Muscle of leg (tissue), 11 donors: ENCODE results near the gene LSP1. TPM values are rescaled to one million over a fixed set of nuclear protein-coding genes. Genes with fewer than 3 reads are reported as not detected.

ENCODE experiments used
- DNase-seq: peaks from one replicate; pipeline ENCODE4 v3.0.0; 2013
- H3K27ac ChIP-seq: one replicate; pipeline ENCODE4 v1.5.1; 2013; ENCODE audit warnings: mild to moderate bottlenecking, low read length, control low read depth
- H3K27me3 ChIP-seq: one replicate; pipeline ENCODE4 v1.6.1; 2013; ENCODE audit warnings: low read length; ENCODE audit not compliant: control insufficient read depth, insufficient read depth
- H3K36me3 ChIP-seq: one replicate; pipeline ENCODE4 v1.6.1; 2013; ENCODE audit warnings: low read length; ENCODE audit not compliant: control insufficient read depth, insufficient read depth
- H3K4me1 ChIP-seq: one replicate; pipeline ENCODE4 v1.6.1; 2013; ENCODE audit warnings: low read length; ENCODE audit not compliant: control insufficient read depth, insufficient read depth
- H3K4me3 ChIP-seq: one replicate; pipeline ENCODE4 v1.5.1; 2013; ENCODE audit warnings: low read length, control low read depth
- H3K9me3 ChIP-seq: replicated peaks from 2 replicates; pipeline ENCODE4 v1.6.1; 2013; ENCODE audit warnings: low read depth, low read length; ENCODE audit not compliant: control insufficient read depth
- WGBS: methylation state at CpG from one replicate; pipeline ENCODE4 v1.1.5; 2013; ENCODE audit warnings: missing lambda C conversion rate; ENCODE audit not compliant: insufficient coverage; 5-methylcytosine and 5-hydroxymethylcytosine counted together
- polyA plus RNA-seq, 8 donors: library from polyadenylated mRNA; unstranded; fragments of 120-200 nt; gene quantifications; one replicate each; pipeline versions ENCODE4 v1.2.1 to v1.2.3, GENCODE V29; 2013; ENCODE audit warnings: inconsistent platforms in 1 of 8, low replicate concordance in 1 of 8; ENCODE audit not compliant: insufficient read length in 8 of 8, insufficient read depth in 1 of 8
- total RNA-seq: library from RNA; stranded (reverse); fragments of 120-200 nt; gene quantifications from one replicate; pipeline ENCODE4 v1.2.4, GENCODE V29; 2013

The LSP1 gene
- total and polyA plus RNA-seq, 9 donors = 18.2 to 61.1 (median 42.1) TPM

- Histone ChIP-seq H3K36me3 (no peaks in the 10 kb centered on the region), H3K4me3 (no peak overlapping the region), H3K27ac (no peak overlapping the region), H3K4me1 (peaks cover 88% of the 10 kb centered on the region), H3K27me3 (peaks cover 2% of the 10 kb centered on the region), H3K9me3 (no peaks in the 10 kb centered on the region)
- DNase-seq = no peak
- 87% methylated on average over 11 of the region's 12 CpGs for WGBS
Measured at GRCh38 chr11:1835671-1836010, 17.2 kb upstream of the LSP1 start.

DNA sequence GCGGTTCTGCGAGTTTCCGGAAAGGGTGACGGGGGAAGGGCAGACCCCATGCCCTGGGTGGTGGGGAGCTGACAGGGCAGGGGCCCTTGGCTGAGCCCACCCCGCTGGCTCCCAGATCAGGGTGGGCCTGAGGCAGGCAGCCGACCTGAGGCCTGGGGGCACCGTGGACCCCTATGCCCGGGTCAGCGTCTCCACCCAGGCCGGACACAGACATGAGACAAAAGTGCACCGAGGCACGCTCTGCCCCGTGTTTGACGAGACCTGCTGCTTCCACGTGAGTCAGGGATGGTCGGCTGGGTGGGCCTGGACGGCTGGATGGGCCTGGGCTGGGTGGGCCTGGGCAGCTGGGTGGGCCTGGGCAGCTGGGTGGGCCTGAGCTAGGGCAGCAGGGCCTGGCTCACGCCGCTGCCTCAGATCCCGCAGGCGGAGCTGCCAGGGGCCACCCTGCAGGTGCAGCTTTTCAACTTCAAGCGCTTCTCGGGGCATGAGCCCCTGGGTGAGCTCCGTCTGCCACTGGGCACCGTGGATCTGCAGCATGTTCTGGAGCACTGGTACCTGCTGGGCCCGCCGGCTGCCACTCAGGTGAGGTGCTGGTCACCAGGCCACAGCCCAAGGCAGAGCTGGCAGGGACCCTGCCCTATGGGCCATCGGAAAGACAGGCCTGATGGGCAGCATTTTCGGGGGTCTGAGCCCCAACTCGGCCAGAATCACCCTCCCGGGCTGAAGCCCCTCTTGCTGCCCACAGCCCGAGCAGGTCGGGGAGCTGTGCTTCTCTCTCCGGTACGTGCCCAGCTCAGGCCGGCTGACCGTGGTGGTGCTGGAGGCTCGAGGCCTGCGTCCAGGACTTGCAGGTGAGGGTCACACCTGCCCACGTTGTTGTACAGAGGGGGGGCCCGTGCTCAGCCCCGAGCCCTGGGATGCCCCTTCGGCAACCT lies 16.6 kb upstream of the LSP1 start:
- Histone ChIP-seq H3K27me3 (peaks cover 2% of the 10 kb centered on the region), H3K4me3 (no peak overlapping the region), H3K9me3 (no peaks in the 10 kb centered on the region), H3K27ac (no peak overlapping the region), H3K4me1 (peaks cover 92% of the 10 kb centered on the region), H3K36me3 (peaks cover 4% of the 10 kb centered on the region)
- DNase-seq = peak; percentile 7
- WGBS = 85% methylated on average over 42 of the region's 43 CpGs

DNA sequence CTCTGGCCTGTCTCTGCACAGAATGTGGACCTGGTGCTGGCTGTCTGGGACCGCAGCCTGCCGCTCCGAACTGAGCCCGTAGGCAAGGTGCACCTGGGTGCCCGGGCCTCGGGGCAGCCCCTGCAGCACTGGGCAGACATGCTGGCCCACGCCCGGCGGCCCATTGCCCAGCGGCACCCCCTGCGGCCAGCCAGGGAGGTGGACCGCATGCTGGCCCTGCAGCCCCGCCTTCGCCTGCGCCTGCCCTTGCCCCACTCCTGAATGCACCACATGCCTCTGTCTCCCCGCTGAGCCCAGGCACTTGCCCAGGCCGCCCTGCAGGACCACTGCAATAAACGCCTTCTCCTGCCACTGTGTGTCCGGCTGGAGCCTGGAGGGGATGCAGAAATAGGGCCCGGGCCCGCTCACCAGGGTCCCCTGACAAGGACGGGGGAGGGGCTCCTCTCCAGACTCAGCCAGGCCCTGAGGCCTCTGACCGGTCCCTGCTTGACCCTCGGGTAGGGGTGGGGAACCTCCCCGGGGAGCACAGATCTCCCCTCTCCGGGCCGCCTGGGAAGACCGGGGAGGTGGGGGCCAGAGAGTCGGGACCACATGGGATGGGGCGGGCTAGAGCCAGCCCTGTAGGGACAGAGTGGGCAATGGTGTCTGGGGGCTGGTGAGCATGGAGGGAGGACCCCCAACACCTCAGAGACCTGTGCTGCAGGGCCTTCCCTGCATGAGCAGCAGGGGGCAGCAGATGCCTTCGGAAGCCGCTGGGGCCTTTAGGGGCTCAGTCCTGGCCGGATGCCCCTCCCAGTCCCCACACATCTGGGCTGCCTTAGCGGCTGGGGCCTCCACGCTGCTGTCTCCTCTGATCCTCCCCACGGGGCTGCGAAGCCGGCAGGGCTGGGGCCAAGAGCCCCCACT lies 15.5 kb upstream of the LSP1 start:
- DNase-seq = peak; percentile 91
- Histone ChIP-seq H3K36me3 (peaks cover 12% of the 10 kb centered on the region), H3K4me3 (no peak overlapping the region), H3K9me3 (no peaks in the 10 kb centered on the region), H3K27ac (peak overlapping the region; percentile 95), H3K4me1 (peaks cover 92% of the 10 kb centered on the region), H3K27me3 (no peaks in the 10 kb centered on the region)
- 67% methylated on average over 23 of the region's 38 CpGs for WGBS

GRCh38 chr11:1838077-1838425 lies 14.8 kb upstream of the LSP1 start:
- Histone ChIP-seq H3K9me3 (no peaks in the 10 kb centered on the region), H3K36me3 (peaks cover 12% of the 10 kb centered on the region), H3K27ac (peak overlapping the region; percentile 95), H3K4me3 (peak overlapping the region; percentile 8), H3K27me3 (no peaks in the 10 kb centered on the region), H3K4me1 (peaks cover 91% of the 10 kb centered on the region)
- 19% methylated on average over 17 of the region's 17 CpGs for WGBS
- DNase-seq = no peak

DNA sequence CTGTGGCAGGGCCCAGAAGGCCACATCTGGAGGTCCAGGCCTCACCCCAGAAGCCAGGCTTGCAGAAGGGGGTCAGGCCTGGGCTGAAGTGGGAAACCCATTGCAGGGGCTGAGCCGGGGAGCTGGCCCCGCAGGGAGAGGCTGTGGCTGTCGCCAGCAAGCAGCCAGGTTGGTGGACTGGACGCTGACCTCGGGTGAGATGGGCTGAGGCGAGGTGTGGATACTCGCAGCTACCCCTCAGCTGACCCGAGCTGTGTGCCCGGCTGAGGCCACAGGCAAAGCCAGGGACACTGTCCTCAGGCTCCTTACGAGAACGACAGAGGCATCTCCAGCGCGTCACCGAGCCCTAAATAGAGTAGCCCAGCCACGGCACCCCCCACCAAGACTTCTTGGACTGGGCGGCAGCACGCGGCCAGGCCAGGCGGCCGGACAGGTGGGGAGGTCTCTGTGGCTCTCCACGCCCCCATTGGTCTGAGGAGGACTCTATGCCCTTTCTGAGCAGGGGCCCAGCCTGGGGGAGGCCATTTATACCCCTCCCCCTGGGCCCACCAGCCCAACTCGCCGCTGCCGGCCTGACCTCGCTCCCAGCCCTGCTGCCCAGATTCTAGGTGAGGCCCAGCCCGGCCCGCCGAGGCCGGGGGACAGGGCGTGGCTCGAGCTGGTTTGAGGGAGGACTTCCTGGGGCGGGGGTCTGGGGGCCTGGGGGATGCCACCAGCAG lies 14.3 kb upstream of the LSP1 start, which contains the start of gene TNNI2:
Gene TNNI2, plus strand, starts transcription at position 556 of the 719 bp plus-strand sequence. CDS start 716 bp downstream, outside the sequence.
- H3K27ac ChIP-seq = peak within 1 kb of the TSS; percentile 95
- H3K4me3 ChIP-seq = peak within 1 kb of the TSS; percentile 58
- H3K9me3 ChIP-seq = no peaks in the 10 kb centered on the region
- DNase-seq = peak; percentile 83
- peaks cover 12% of the 10 kb centered on the region for H3K36me3 ChIP-seq
- no peaks in the 10 kb centered on the region for H3K27me3 ChIP-seq
- WGBS = 58% methylated on average over 9 of the region's 32 CpGs
- H3K4me1 ChIP-seq = peaks cover 90% of the 10 kb centered on the region

DNA sequence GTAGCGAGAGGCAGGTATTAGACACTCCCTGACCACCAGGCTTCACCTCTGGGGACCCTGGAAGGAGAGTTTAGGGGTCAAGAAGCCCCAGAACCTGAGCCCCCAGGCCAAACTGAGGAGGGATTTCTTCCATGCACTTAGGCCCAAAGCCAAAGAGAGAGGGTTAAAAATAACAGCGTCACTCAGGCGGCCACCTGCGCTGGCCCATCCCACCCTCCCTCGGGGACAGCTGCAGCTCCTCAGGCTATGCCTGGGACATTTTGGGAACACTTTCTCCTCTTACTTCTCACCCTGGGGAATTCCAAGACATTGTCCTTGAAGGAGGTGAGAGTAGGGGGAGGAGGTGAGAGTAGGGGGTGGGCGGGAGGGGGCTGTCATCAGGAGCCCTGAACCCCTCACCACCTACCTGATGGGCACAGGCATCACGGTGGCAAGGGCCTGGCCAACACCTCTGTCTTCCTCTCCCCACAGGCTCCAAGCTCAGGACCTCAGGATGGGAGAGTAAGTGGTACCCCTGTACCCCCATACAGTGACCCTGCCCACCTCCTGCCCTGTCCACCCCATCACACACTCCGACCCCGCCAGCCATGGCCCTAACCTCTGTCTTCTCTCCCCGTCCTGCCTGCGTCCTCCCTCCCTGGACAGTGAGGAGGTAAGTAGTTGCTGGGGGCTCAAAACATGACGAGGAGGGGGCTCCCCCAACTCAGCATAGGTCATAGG lies 13.5 kb upstream of the LSP1 start:
- Histone ChIP-seq H3K9me3 (no peaks in the 10 kb centered on the region), H3K36me3 (peaks cover 12% of the 10 kb centered on the region), H3K4me1 (peaks cover 90% of the 10 kb centered on the region), H3K27ac (peak overlapping the region; percentile 95), H3K27me3 (no peaks in the 10 kb centered on the region), H3K4me3 (peak overlapping the region; percentile 58)
- WGBS = no CpG with 5 or more reads among the region's 12 CpGs
- peak; percentile 72 for DNase-seq

GRCh38 chr11:1839924-1840779 lies 12.7 kb upstream of the LSP1 start:
- Histone ChIP-seq H3K27me3 (no peaks in the 10 kb centered on the region), H3K36me3 (peaks cover 12% of the 10 kb centered on the region), H3K4me3 (peak overlapping the region; percentile 58), H3K27ac (peak overlapping the region; percentile 95), H3K9me3 (no peaks in the 10 kb centered on the region), H3K4me1 (peaks cover 90% of the 10 kb centered on the region)
- 77% methylated on average over 14 of the region's 26 CpGs for WGBS
- DNase-seq = peak; percentile 72

GRCh38 chr11:1840780-1841480 lies 12.0 kb upstream of the LSP1 start:
- Histone ChIP-seq H3K4me3 (peak overlapping the region; percentile 58), H3K9me3 (no peaks in the 10 kb centered on the region), H3K27ac (peak overlapping the region; percentile 95), H3K27me3 (no peaks in the 10 kb centered on the region), H3K4me1 (peaks cover 92% of the 10 kb centered on the region), H3K36me3 (peaks cover 12% of the 10 kb centered on the region)
- 85% methylated on average over 26 of the region's 37 CpGs for WGBS
- no peak for DNase-seq
